GM19468 (cell line): Measurements from ENCODE around the gene POLR1B.

Source experiments
- ATAC-seq: cut with Tn5 transposase; IDR thresholded peaks from one replicate; pipeline ENCODE4 v1.9.1; 2021; ENCODE audit warnings: mild to moderate bottlenecking, moderate library complexity, moderate number of reproducible peaks; ENCODE audit not compliant: unreplicated experiment; ENCODE audit errors: extremely low read depth

POLR1B gene

DNA sequence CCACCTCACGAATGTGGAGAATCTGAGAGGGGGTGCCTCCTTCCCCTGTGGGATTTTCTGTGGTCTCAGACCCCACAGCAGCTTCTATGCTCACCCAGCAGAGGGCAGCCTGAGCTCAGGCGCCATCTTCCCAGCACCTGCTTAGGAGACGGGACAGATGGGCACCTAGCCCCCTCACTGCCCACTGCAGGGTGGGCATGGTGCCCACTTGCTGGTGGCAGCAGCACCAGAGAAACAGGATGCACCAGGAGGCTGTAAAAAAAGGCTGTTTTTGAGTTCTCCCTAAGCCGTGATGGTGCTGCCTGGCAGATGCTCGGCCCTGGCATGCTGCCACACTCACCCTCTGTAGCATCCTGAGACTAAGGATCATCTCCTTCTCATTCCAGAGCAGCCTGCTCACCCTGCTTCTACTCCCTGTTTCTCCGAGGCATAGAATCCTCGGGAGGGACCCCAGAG is 84.4 kb downstream of the POLR1B start:
- ATAC-seq: no peak
